Effector memory CD4-positive, alpha-beta T cell (primary cell): Measurements from ENCODE around the gene TMEM135.

Source experiments
- DNase-seq, 3 donors: peaks; one replicate each; pipeline ENCODE4 v3.0.0-alpha.2; 2020
- H3K27ac ChIP-seq: 2 replicates; pipeline ENCODE4 v1.7.0; 2013; ENCODE audit warnings: mild to moderate bottlenecking, low read length, moderate library complexity; ENCODE audit not compliant: insufficient read depth, poor library complexity, severe bottlenecking
- H3K27me3 ChIP-seq: replicated peaks from 2 replicates; pipeline ENCODE4 v1.7.0; 2013; ENCODE audit warnings: mild to moderate bottlenecking, low read length; ENCODE audit not compliant: insufficient read depth, control insufficient read depth, poor library complexity, severe bottlenecking
- H3K36me3 ChIP-seq: 2 replicates; pipeline ENCODE4 v1.7.0; 2013; ENCODE audit warnings: mild to moderate bottlenecking, low read length, moderate library complexity; ENCODE audit not compliant: control insufficient read depth, insufficient read depth
- H3K4me1 ChIP-seq: 2 replicates; pipeline ENCODE4 v1.7.0; 2013; ENCODE audit warnings: low read length, mild to moderate bottlenecking; ENCODE audit not compliant: control insufficient read depth, insufficient read depth, poor library complexity, severe bottlenecking
- H3K4me3 ChIP-seq: 2 replicates; pipeline ENCODE4 v1.7.0; 2013; ENCODE audit warnings: low read length, low read depth, mild to moderate bottlenecking; ENCODE audit not compliant: insufficient read depth, poor library complexity, severe bottlenecking
- H3K9me3 ChIP-seq: 2 replicates; pipeline ENCODE4 v1.7.0; 2013; ENCODE audit warnings: mild to moderate bottlenecking, low read length, moderate library complexity; ENCODE audit not compliant: control insufficient read depth

The TMEM135 gene

DNA sequence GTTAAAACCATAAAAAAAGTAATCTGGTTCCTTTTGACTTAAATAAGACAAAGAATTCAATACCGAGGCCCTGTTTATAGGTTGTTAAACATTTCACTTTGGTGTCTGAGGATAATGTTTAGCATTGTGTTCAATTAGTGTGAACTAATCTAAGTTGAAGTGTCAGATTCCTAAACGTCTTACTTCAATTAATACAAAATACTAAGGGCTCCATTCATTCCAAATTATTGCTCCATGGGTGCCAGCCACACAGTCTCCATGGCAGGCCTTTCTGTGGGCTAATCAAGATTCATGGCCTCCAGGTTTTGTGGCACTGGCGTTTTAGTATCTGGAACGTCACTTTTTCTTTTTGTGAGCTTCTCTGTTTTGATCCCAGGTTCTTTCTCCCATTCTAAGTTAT is 89.4 kb downstream of the TMEM135 start:
- Histone ChIP-seq H3K4me3 (no peak overlapping the region), H3K27ac (no peak overlapping the region), H3K27me3 (no peaks in the 10 kb centered on the region), H3K4me1 (no peaks in the 10 kb centered on the region), H3K9me3 (no peaks in the 10 kb centered on the region), H3K36me3 (no peaks in the 10 kb centered on the region)
- no peak for DNase-seq

GRCh38 chr11:87128372-87128771 is 90.6 kb downstream of the TMEM135 start:
- Histone ChIP-seq H3K36me3 (no peaks in the 10 kb centered on the region), H3K9me3 (no peaks in the 10 kb centered on the region), H3K27me3 (no peaks in the 10 kb centered on the region), H3K27ac (no peak overlapping the region), H3K4me1 (no peaks in the 10 kb centered on the region), H3K4me3 (no peak overlapping the region)
- DNase-seq, result no peak

DNA sequence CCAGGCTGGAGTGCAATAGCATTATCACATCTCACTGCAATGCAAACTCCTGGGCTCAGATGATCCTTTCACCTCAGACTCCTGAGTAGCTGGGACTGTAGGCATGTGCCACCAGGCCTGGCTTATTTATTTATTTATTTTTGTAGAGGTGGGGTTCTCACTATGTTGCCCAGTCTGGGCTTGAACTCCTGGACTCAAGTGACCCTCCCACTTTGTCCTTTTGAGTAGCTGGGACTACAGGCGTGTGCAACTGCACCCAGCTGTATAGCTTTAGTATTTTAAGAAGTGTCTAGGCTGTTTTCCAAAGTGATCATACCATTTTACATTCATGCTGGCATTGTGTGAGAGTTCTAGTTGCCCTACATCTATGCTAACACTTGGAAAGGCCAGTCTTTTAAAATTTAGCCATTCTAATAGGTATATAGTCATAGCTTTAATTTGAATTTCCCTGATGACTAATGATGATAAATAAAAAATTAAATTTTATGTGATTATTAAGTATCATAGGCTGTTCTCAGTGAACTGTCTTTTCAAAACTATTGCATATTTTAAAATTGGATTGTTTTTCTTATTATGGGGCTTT is 96.9 kb downstream of the TMEM135 start:
- Histone ChIP-seq H3K9me3 (no peaks in the 10 kb centered on the region), H3K4me3 (no peak overlapping the region), H3K27me3 (no peaks in the 10 kb centered on the region), H3K36me3 (no peaks in the 10 kb centered on the region), H3K27ac (no peak overlapping the region), H3K4me1 (no peaks in the 10 kb centered on the region)
- DNase-seq, result no peak

GRCh38 chr11:87136236-87136635 is 98.5 kb downstream of the TMEM135 start:
- H3K27ac ChIP-seq, result no peak overlapping the region
- H3K4me1 ChIP-seq, result no peaks in the 10 kb centered on the region
- no peaks in the 10 kb centered on the region for H3K36me3 ChIP-seq
- no peak for DNase-seq
- no peak overlapping the region for H3K4me3 ChIP-seq
- no peaks in the 10 kb centered on the region for H3K27me3 ChIP-seq
- no peaks in the 10 kb centered on the region for H3K9me3 ChIP-seq

GRCh38 chr11:87137711-87138110 is 100.0 kb downstream of the TMEM135 start:
- Histone ChIP-seq H3K27me3 (no peaks in the 10 kb centered on the region), H3K4me1 (no peaks in the 10 kb centered on the region), H3K4me3 (no peak overlapping the region), H3K27ac (no peak overlapping the region), H3K36me3 (no peaks in the 10 kb centered on the region), H3K9me3 (no peaks in the 10 kb centered on the region)
- no peak for DNase-seq

DNA sequence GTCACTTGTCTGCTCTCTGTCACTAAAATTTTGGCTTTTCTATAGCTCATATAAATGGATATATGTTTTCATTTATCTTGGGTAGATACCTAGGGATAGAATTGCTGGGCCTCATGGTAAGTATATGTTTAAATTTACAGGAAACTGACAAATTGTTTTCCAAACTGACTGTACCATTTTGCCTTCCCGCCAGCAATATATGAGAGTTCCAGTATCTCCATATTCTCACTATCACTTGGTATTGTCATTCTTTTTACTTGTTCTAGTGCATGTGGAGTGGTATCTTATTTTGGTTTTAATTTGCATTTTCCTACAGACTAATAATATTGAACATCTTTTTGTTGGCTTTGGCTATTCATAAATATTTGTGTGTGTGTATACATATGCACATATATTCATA is 101.7 kb downstream of the TMEM135 start:
- Histone ChIP-seq H3K9me3 (no peaks in the 10 kb centered on the region), H3K4me3 (no peak overlapping the region), H3K36me3 (no peaks in the 10 kb centered on the region), H3K27ac (no peak overlapping the region), H3K27me3 (no peaks in the 10 kb centered on the region), H3K4me1 (no peaks in the 10 kb centered on the region)
- no peak for DNase-seq

GRCh38 chr11:87141322-87141721 is 103.6 kb downstream of the TMEM135 start:
- H3K4me3 ChIP-seq, result no peak overlapping the region

GRCh38 chr11:87141980-87142514 is 104.3 kb downstream of the TMEM135 start:
- DNase-seq, result no peak
- Histone ChIP-seq H3K27me3 (no peaks in the 10 kb centered on the region), H3K4me1 (no peaks in the 10 kb centered on the region), H3K27ac (no peak overlapping the region), H3K9me3 (no peaks in the 10 kb centered on the region), H3K4me3 (no peak overlapping the region), H3K36me3 (no peaks in the 10 kb centered on the region)

More at GRCh38 chr11:87141322-87141721, 103.6 kb downstream of the TMEM135 start:
- H3K27ac ChIP-seq, result no peak overlapping the region
- H3K36me3 ChIP-seq, result no peaks in the 10 kb centered on the region
- no peaks in the 10 kb centered on the region for H3K27me3 ChIP-seq
- H3K9me3 ChIP-seq, result no peaks in the 10 kb centered on the region
- H3K4me1 ChIP-seq, result no peaks in the 10 kb centered on the region
- no peak for DNase-seq

GRCh38 chr11:87142594-87142993 is 104.9 kb downstream of the TMEM135 start:
- H3K9me3 ChIP-seq, result no peaks in the 10 kb centered on the region
- no peak for DNase-seq
- H3K4me1 ChIP-seq, result no peaks in the 10 kb centered on the region
- no peak overlapping the region for H3K4me3 ChIP-seq
- no peak overlapping the region for H3K27ac ChIP-seq
- H3K36me3 ChIP-seq, result no peaks in the 10 kb centered on the region
- H3K27me3 ChIP-seq, result no peaks in the 10 kb centered on the region

DNA sequence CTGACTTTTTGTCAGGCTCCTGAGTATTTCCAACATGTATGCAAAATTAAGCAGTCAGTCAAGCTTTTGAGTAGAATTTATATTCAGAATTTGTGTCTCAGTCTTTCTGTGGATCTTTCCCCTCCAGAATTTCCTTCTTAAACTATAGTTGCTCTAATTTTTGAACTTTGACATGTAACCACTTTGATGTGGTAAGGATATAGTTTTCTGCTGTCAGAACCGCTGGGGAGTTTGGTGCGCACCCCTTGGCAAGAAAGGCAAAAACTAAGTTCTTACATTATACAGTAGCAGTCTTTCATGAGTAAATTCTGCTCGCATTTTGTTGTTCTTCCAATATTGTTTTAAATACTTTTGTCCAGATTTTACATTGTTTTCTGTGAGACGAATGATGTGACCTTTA is 105.9 kb downstream of the TMEM135 start:
- no peak for DNase-seq
- Histone ChIP-seq H3K27ac (no peak overlapping the region), H3K9me3 (no peaks in the 10 kb centered on the region), H3K4me1 (no peaks in the 10 kb centered on the region), H3K36me3 (no peaks in the 10 kb centered on the region), H3K4me3 (no peak overlapping the region), H3K27me3 (no peaks in the 10 kb centered on the region)
